Keratinocyte (primary cell): ENCODE results near the gene EPHB1.
A peak's percentile ranks its signal among the peaks of the same experiment; 100 is the strongest.

Experiments
- EZH2 ChIP-seq: IDR thresholded peaks from one replicate; pipeline ENCODE4 v1.6.1; 2012; ENCODE audit warnings: inconsistent platforms, mild to moderate bottlenecking, low read length, moderate library complexity
- TF ChIP-seq, protein P1 (sequence below), 3 experiments: IDR thresholded peaks in 1 of 3; conservative IDR thresholded peaks in 1 of 3; optimal IDR thresholded peaks in 1 of 3; 2 replicates in 2 of 3; 3 replicates in 1 of 3; pipeline versions ENCODE3 to v1.5.1; 2011; ENCODE audit warnings: low read length in 3 of 3, mild to moderate bottlenecking in 3 of 3, moderate library complexity in 2 of 3, control low read depth in 1 of 3, inconsistent platforms in 1 of 3; ENCODE audit not compliant: insufficient read depth in 2 of 3; ENCODE audit errors: extremely low read depth in 1 of 3

DNA sequence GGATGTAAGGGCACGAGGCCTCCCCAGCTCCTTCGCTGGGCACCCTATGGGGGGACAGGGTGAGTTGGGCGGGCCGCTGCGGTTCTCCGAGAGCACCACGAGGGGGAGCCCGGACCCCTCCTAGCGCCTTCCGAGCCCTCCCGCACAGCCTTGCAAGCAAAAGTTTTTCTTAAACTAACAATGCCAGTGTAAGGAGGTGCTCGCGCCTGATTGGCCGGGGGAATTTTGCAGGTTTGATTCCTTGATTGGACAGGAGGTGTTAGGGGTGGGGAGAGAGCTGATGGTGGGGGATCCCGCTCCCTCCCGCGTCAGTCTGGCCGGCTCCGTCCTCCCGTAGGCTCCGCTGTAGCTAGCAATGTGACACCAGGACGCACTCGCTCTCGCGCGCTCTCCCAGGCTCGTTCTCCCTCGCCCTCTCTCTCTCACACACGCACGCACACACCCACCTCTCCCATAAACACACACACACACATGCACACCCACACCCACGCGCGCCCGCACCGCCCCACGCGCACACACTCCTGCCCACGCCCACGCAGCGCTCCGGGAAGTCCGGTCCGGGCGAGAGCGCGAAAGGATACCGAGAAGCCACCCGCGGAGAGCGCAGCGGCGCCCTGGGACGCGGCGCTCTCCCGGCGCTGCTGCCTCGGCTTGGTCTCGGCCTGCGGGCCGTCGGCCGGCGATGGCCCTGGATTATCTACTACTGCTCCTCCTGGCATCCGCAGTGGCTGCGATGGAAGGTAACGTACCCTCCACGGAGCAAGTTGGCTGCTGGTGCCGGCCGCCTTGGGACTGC lies at the start of gene EPHB1:
- no peak for TF ChIP-seq EZH2
- TF ChIP-seq, protein P1, sequence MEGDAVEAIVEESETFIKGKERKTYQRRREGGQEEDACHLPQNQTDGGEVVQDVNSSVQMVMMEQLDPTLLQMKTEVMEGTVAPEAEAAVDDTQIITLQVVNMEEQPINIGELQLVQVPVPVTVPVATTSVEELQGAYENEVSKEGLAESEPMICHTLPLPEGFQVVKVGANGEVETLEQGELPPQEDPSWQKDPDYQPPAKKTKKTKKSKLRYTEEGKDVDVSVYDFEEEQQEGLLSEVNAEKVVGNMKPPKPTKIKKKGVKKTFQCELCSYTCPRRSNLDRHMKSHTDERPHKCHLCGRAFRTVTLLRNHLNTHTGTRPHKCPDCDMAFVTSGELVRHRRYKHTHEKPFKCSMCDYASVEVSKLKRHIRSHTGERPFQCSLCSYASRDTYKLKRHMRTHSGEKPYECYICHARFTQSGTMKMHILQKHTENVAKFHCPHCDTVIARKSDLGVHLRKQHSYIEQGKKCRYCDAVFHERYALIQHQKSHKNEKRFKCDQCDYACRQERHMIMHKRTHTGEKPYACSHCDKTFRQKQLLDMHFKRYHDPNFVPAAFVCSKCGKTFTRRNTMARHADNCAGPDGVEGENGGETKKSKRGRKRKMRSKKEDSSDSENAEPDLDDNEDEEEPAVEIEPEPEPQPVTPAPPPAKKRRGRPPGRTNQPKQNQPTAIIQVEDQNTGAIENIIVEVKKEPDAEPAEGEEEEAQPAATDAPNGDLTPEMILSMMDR (optimal IDR thresholded peaks at IDR 0.05 in 1 of 3, IDR thresholded peaks at IDR 0.05 in 1 of 3, conservative IDR thresholded peaks at IDR 0.05 in 1 of 3; ENCODE audit: extremely low read depth in 1 of 3, insufficient read depth in 2 of 3, low read length in 3 of 3) = peak; percentile 82 to 92 (median 82)
